Activated CD4-positive, alpha-beta T cell treated with anti-CD3 and anti-CD28 coated beads for 24 hours (primary cell): ENCODE data around the gene ZFPM1.
A peak's percentile ranks its signal among the peaks of the same experiment; 100 is the strongest.

Experiments
- DNase-seq, 2 donors: peaks; one replicate each; pipeline ENCODE4 v3.0.0-alpha.2; 2020; ENCODE audit warnings: low read depth in 2 of 2

Gene ZFPM1

DNA sequence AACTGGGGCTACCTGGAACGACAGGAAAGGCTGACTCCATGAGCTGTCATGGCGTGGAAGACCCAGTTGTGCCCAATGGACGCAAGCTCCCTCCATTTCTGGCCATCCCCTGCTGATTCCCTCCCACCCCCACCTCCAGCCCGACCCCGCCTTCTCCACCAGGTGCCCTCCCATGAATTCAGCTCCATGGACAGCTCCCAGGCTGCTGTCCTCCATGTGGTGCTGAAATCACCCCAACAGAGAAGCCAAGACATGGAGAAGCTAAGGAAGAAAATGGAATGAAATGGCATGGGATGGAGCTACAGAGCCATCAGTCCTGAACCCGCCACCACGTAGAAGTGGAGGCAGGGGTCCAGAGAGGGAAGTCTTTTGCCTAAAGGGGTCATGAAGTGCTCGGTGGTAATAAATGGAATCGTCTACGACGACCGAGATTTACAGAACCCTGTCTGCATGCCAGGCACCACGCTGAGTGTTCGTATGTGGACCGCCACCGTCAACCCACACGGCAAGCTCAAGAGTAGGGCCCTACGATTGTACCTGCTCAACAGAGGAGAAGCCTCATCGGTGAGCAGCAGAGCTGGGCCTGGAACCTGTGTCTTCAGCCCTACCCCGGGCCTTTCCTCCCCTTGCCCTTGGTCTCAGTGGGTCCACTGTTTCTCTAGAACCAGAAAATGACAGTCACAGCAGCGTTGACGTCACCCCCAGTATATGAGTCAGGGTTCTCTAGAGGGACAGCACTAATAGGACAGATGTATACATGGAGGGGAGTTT lies 107.8 kb downstream of the ZFPM1 start:
- DNase-seq = no peak

DNA sequence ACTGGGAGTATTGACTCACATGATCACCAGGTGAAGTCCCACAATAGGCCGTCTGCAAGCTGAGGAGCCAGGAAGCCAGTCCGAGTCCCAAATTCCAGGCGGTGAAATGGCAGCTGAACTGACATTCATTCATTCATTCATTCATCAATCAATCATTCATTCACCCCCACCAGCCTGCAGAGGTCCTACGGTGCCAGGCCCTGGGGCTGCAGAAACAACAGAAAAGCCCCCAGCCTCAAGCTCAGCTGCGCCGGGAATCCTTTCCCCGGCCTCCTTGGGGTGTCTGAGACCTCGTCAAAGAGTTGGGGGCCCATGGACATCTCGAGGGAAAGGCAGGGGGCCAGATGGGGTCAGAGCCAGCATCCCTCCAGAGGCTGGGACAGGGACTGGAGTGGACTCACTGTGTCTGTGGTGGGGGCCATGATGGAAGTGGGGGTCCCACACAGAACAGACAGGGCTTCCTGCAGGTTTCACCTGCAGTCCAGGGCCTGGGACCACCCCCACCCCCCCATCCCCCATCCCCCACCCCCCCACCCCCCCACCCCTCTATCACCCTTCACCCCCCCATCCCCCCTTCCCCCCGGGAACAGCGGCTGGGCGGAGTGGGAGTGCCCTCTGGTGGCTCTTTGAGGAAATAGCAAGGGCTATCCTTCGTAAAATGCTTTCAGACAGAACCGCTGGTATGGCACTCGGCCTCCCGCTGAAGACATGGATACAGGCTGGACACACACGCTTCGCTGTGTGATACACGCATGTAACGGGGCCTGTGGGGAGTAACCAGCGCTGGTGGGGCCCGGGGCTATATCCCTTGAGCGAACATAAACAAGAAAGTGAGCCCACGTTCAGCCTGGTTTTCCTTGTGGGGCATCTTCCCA lies 108.6 kb downstream of the ZFPM1 start:
- DNase-seq = peak in 1 of 2 donors; percentile 26

DNA sequence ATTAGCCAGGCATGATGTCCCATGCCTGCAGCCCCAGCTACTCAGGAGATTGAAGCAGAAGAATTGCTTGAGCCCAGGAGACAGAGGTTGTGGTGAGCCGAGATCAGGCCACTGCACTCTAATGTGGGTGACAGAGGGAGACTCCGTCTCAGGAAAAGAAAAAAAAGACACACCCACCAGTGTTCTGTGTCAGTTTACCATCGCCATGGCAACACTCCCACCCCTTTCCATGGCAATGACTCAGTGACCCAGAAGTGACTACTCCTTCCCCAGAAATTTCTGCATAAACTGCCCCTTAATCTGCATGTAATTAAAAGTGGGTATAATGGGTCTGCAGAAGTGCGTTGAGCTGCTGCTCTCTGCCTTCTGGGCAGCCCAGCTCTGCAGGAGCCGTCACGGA lies 113.1 kb downstream of the ZFPM1 start:
- peak; percentile 58 to 80 for DNase-seq

DNA sequence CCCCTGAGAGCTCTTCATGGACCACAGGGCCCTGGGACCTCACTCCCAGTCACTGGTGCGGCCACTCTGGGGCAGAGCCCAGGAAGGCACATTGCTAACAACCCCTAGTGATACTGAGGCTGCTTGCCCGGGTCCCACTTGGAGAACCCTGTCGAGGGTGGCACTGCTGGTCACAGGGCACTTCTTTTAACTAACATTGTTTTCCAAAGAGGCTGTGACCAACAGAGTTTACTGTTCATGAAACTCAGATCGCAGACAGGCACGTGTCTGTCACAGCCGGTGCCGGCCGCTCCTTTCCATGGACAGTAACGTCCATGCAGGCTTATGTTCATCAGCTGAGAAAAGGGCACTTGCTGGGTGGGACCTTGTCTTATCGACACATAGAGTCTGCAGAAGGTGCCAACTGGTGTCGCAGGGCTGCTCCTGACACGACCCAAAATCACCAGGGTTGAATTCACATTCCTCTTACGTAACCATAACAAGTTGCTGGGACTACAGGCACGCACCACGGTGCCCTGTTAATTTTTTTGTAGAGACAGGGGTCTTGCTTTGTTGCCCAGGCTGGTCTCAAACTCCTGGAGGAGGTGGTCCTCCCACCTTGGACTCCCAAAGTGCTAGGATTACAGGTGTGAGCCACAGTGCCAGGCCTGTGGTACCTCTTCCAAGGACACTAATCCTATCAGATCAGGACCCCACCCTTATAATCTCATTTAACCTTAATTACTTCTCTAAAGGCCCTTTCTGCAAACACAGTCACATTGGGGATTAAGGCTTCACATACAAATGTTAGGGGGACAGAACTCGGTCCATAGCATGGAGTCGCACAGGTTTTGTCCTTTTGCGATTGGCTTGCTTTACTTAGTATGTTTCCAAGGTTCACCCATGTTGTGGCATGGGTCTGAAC lies 115.9 kb downstream of the ZFPM1 start:
- no peak for DNase-seq

DNA sequence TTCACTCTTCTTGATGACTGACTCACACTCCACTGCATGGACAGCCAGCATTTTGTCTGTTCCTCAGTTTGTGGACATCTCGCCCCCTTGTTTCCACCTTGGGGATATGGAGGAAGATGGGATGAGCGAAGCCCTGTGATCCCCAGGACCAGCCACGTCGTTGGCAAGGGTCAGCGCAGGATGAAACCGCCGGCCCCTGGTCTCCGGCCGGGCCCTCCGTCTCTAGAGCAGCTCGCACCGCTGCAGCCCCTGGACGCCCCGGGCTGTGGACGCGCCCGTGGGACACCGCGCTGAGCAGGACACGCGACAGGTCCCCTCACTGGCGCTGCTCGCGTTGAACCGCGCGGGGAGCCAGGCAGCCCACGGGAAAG lies 116.5 kb downstream of the ZFPM1 start:
- DNase-seq = no peak

DNA sequence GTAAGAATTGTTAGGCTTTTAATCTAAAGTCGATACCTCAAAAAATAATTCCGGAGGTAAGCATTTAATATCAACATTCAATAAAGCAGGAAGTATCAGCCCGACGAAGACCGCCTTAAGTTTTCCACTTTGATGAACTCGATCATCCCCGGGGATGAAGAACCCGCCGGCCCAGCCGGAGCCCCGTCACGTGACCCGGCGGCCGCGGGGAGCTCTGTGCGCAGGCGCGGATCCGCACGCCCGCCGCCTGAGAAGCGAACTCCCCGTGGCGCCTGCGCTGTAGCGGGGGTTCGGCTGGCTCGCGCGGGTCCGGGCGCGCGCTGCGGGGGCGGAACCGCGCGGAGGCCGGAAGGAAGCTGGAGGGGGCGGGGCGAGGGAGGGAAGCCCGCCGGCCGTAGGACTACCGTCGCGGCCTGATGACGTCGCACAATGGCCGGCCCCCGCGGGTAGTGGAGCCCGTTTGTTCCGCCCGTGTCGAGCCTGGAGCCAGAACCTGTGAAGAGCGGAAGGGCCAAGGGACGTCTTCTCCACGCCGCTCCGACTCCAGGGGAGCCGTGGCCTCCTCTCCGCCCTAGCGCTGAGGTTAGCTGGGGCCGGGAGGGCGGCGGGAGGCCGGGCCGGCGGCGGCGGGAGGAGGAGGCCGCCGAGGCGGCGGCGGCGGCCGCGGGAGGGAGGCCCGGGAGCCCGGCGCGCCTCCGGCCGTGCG lies 117.1 kb downstream of the ZFPM1 start, which contains the start of gene ZC3H18:
ZC3H18 (plus strand) TSS at position 419 of the 706 bp plus-strand sequence. CDS start 6,721 bp downstream, outside the sequence.
- peak; percentile 97 to 98 for DNase-seq

DNA sequence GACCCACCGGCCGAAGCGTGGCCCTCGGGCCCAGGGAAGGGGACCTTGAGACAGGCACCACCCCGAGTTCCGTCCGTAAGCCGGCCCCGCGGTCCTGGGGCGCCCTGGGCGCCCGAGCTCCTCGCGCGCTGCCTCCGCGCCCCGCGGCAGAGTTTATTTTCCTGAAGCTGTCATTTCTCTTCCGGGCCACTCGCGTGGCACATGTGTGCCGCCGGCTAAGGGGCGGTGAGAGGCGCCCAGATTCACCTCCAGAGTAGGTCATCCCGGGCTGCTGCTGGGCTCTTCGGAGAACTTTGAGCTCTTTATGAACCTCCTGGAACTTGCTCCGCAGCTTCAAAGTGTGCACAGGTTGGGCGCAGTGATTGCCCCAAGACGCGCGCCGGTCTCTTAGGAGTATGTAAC lies 117.6 kb downstream of the ZFPM1 start:
- peak; percentile 16 to 27 for DNase-seq

DNA sequence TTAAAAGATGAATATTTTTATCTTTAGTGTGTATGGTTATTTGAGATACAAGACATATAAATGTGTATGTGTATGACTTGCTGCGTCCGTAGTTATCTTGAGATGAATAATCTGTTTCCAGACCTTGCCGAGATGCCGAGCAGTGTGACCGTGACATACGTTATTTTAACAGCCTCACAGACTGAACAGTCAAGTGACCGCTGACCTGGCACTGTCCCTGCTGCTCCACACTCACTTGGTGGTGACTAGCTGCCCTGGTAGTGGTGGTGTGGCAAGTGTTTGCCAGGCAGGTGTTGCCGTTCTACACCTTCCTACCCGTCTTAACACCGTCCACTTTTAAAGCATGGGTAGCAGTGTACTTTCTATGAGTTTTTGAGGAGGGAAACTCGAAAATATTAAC lies 122.2 kb downstream of the ZFPM1 start:
- DNase-seq = no peak

DNA sequence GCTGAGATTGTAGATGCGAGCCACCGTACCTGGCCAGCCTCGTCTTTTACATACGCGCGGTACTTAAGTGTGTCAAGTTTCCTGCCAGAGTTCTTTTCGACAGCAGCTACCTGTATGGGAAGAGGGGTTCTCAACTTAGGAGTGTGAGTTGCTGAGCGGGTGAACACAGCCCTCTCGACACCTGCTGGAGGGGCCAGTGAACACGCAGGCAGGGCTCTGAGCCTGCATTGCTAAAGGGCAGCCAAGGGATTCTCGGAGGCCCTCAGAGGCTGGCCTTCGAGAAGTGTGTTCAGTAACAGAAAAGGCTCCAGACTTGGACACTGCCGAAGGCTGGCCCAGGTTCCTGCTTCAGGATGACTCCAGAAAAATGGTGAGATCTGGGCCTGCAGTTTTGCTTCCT lies 123.2 kb downstream of the ZFPM1 start:
- no peak for DNase-seq

DNA sequence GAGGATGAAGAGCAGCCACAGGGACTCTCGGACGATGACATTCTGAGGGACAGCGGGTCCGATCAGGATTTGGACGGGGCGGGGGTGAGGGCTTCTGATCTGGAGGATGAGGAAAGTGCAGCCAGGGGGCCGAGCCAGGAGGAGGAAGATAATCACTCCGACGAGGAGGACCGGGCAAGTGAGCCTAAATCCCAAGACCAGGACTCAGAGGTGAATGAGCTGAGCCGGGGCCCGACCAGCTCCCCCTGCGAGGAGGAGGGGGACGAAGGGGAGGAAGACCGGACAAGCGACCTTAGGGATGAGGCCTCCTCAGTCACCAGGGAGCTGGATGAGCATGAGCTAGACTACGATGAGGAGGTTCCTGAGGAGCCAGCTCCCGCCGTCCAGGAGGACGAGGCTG lies 124.1 kb downstream of the ZFPM1 start:
- no peak for DNase-seq

DNA sequence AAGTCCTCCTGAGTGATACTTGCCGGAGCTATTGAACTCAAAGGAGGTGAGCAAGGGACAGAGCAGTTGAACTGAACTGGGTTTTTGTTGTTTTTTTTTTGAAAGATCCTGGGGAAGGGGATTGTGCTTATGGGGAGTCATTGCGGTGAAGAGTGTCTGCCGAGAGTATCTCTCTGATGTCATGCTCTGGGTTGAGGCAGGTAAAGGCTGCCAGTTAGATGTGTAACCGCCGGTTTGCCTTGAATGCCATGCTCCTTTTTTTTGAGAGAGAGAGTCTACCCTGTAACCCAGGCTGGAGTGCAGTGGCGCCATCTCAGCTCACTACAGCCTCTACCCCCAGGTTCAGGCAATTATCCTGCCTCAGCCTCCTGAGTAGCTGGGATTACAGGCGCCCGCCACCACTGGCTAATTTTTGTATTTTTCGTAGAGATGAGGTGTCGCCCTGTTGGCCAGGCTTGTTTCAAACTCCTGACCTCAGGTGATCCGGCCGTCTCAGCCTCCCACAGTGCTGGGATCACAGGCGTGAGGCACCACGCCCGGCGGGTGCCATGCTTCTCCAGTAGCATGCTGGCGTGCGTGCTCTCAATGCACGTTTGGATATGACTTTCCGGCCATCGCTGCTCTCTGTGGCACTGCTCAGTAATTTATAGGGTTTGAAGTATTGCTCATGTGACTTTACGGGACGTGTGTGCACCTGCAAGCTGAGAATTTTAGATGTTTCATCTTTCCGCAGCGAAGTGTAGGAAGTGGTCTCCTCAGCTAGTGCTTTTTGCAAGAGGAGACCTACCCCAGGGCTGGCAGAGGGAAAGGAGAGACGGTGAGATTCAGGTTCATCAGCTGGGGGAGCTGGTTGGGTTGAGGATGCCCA lies 125.6 kb downstream of the ZFPM1 start:
- DNase-seq = no peak

DNA sequence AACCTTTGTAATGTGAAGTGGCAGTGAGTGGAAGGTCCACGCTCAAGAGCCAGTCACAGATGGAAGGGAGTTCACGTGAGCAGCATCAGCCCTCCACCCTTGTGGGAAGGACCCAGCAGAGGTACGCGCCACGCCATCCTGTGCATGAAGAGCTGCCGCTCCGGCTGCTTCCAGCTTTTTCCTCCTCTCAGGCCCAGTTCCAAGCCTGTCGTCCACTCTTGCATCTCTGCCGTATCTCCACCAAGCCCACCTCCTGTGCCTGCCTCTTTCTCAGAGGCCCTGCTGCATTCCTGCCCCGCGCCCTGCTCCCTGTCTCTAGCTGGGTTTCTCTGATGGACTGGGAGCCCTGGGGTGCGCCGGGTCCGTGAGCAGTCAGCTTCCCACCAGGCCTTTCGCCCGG lies 127.3 kb downstream of the ZFPM1 start:
- no peak for DNase-seq

DNA sequence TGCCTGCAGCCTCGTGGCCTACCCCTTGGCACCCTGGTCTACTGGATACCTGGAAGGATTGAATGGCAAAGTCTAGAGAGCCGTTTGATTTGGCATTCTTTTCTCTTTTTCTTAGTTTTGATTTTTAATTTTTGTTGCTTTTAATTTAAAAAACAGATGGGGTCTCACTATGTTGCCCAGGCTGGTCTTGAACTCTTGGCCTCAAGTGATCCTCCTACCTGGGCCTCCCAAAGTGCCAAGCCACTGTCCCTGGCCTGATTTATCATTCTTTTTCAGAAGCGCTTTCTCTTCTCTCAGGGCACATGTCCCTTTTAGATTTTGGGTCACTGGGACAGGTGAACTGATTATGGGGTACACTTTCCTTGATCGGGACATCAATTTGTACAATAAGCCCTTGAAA lies 128.0 kb downstream of the ZFPM1 start:
- no peak for DNase-seq

DNA sequence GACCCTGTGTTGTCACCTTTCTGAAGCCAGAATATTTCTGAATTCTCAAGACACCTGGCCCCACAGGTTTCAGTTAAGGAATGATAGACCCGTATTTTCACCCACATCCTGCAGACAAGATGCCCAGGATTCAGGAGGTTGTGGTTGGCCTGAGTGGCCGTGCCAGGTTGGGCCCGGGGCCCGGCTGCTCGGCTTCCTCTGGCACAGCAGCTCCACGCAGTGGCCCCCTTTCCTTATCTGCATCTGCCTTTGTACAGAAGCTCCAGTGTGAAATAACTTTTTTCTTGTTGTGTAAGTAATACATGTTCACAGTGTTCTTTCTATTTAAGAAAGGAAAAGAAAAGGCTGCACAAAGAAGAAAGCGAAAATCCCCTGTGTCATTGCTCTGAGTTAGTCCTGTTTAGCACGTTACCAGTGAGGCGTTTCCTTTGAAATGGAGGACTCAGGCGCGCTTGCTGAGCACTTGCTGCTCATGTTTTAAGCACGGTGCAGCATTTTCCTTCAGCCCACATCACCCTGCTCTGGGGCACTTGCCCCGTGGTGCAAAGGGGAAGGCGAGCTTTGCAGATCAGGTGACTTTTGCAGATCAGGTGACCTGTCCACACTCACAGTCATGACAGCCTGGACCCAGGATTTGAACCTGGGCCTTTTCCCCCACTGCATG lies 130.0 kb downstream of the ZFPM1 start:
- no peak for DNase-seq

DNA sequence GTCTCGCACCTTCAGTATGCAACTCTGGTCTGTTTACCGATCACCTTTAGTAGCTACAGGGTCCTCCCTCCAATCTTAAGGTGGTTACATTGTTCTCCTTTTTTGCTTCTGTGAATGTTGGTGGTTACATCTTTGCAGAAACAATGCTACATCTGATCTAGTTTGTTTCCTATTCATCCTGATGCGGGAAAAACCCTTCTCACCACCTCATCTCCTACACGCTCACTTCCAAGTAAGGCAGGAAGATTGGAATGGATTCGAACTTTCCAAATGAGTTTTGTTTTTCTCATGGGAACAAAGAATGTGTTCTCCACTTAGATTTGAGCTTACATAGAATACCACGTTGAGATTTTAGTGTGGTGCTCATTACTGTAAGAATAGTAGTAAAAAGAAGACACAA lies 131.6 kb downstream of the ZFPM1 start:
- no peak for DNase-seq

DNA sequence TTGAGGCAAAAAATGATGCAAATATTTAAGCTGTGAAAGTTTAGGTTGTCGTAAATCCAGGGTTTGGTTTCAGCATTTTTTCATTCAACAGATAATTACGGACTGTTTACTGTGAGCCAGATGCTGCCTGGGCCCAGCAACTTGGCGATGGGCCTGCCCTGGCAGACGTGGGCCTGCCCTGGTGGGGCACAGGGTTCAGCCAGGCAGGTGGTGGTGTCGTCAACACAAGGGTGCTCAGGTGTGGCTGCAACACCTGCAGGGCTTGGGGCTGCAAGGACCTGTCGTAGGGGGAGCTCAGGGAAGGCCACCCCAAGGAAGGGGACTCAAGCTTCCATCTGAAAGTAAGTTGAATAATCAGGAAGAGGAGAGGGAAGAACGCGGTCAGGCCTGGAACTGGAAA lies 132.2 kb downstream of the ZFPM1 start:
- no peak for DNase-seq

DNA sequence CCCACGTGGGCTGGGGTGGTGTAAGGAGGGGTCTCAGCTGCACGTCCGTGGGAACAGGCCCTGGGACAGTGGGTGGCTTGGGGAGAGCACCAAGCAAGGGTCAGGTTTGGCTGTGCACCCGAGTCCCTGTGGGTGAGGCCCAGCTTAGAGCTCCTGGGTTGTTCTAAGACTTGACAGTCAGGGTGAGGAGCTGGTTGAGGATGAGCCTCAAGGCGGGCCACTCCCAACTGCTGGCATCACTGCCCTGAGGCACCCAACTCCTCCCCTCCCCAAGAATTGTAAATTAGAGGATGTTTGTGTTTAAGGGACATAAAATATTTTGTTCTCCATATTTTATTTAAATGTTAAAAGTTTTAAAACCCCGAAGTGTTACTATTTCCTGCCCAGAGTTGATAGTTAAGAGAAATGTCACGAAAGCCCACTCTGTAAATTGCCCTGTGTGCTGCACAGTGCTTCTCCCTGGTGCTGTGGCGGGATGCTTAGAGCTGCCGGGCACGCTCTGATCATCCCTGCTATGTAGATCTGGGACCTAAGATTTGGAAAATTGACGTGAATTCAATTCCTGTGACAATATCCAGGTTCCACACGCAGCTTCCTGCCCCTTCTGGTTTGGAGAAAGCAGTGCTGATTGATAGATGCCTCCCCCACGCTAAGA lies 133.0 kb downstream of the ZFPM1 start:
- DNase-seq = no peak
